ENCODE data around the gene CDK6. TPM values are rescaled to one million over a fixed set of nuclear protein-coding genes. Genes with fewer than 3 reads are reported as not detected.

The CDK6 gene
- total and polyA plus RNA-seq, 2 of the 8 experiments (the other 6 are each of a cell fraction or from before 2014, with no cell fraction given): 5.9 to 18.9 TPM

DNA sequence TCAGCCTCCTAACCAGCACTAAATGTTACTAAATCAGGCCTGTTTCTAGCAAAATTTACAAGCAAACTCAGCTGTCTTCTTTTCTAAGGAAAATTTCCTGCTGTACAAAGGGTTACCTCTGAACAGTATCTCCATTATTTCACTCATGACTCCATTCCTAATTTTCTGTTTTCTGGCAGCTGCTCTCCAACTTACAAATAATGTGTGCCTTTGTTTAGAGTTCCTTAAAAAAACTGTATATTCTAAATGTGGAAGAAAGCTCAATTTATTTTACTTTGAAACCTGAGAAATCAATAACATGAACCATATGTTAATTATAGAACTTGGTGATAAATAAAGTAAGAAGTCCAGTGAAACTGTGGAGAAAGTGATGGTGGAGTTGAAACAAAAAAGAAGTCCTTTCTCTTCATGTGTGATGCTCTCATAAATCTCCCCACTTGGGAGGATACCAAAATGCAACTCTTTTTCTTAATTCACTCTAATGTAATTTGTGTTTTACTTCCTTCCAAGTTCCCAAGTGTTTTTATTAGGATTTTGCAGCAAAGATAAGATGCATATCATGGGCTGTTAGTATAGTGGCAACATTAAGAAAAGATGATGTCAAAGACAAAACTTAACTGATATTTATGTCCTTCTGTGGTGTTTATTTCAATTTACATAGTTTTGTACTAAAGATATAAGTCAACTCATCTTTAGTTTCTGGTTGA is 74.8 kb downstream of the CDK6 start:
- H3K14ac ChIP-seq (ENCODE audit: insufficient read length): no peak overlapping the region
- H3K9ac ChIP-seq (replicated peaks in 1 of 4; ENCODE audit: extremely low read depth in 1 of 4, low read depth in 3 of 4, low read length in 3 of 4): no peak overlapping the region
- no peak overlapping the region for H2BK15ac ChIP-seq (ENCODE audit: low read length)
- H3K27me3 ChIP-seq (replicated peaks in 1 of 4; ENCODE audit: control insufficient read depth in 3 of 4, extremely low read depth in 1 of 4, insufficient read depth in 3 of 4, low read length in 3 of 4): no peaks in the 10 kb centered on the region
- no peak overlapping the region for H3K18ac ChIP-seq (ENCODE audit: extremely low read depth, low read length)
- H4K20me1 ChIP-seq (replicated peaks in 1 of 2; ENCODE audit: control insufficient read depth in 1 of 2, insufficient read depth in 2 of 2, low read length in 2 of 2): no peaks in the 10 kb centered on the region
- no peak overlapping the region for H3K4ac ChIP-seq (replicated peaks; ENCODE audit: insufficient read length, low read depth, low read length)
- no peak overlapping the region for H3K4me3 ChIP-seq (ENCODE audit: extremely low read depth in 1 of 4, insufficient read depth in 2 of 4, low read depth in 3 of 4, low read length in 4 of 4)
- H2BK120ac ChIP-seq (replicated peaks; ENCODE audit: low read depth, low read length): peak overlapping the region; percentile 87
- H3K23ac ChIP-seq (ENCODE audit: insufficient read length): no peak overlapping the region
- no peak overlapping the region for H3K56ac ChIP-seq (replicated peaks; ENCODE audit: insufficient read length, low read depth, low read length)
- no peak overlapping the region for H3K4me2 ChIP-seq (ENCODE audit: insufficient read depth in 1 of 2, low read depth in 2 of 2, low read length in 2 of 2)
- H3K27ac ChIP-seq (ENCODE audit: low read depth, low read length): no peak overlapping the region
- H3K23me2 ChIP-seq (ENCODE audit: low read depth, low read length): no peaks in the 10 kb centered on the region; the same call in 1 of the 2 replicates
- no peak overlapping the region for H4K91ac ChIP-seq (replicated peaks; ENCODE audit: insufficient read length, low read length)
- no peak overlapping the region for H2BK5ac ChIP-seq (ENCODE audit: low read depth, low read length)
- no peak for FAIRE-seq
- no peak overlapping the region for H2BK20ac ChIP-seq (ENCODE audit: low read length)
- DNase-seq (ENCODE audit: low read depth in 1 of 2, low spot score in 2 of 2): no peak
- ChIA-PET CTCF (ENCODE audit: partially characterized antibody) (no interaction called here), POLR2A (ENCODE audit: partially characterized antibody) (interaction anchor here (0.7 kb wide), 1 partner anchor 78 kb away, joined by 3 read pairs; no protein-coding TSS in a partner anchor)
- H3K36me3 ChIP-seq (ENCODE audit: control insufficient read depth in 2 of 4, insufficient read depth in 4 of 4, low read length in 3 of 4): no peaks in the 10 kb centered on the region
- H2AFZ ChIP-seq (ENCODE audit: low read length): no peak overlapping the region
- H4K5ac ChIP-seq (ENCODE audit: insufficient read length, low read depth, low read length): peak overlapping the region; percentile 81
- no peaks in the 10 kb centered on the region for H3K79me1 ChIP-seq (ENCODE audit: low read depth, low read length)
- no peak overlapping the region for H2AK5ac ChIP-seq (ENCODE audit: low read depth, low read length)
- H3K4me1 ChIP-seq (replicated peaks in 1 of 4; ENCODE audit: control insufficient read depth in 3 of 4, insufficient read depth in 4 of 4, low read length in 3 of 4): peaks cover 3 to 20% (median 15%) of the 10 kb centered on the region in 4 experiments; a peak in 4 of 7 replicates
- H3K9me3 ChIP-seq (ENCODE audit: insufficient read depth in 2 of 2, low read depth in 1 of 2, low read length in 1 of 2): no peaks in the 10 kb centered on the region
- no peak overlapping the region for H2BK12ac ChIP-seq (ENCODE audit: low read depth, low read length)
- no peak overlapping the region for H4K8ac ChIP-seq (ENCODE audit: extremely low read depth, insufficient read depth, low read length)
- no peaks in the 10 kb centered on the region for H3K79me2 ChIP-seq (ENCODE audit: control insufficient read depth in 1 of 2, insufficient read depth in 2 of 2, low read length in 2 of 2)
- TF ChIP-seq SP4 (IDR thresholded peaks at IDR 0.05; ENCODE audit: low read length): no peak
- no peak for TF ChIP-seq CHD1 (IDR thresholded peaks at IDR 0.05; ENCODE audit: low read depth, low read length)
- no peak for TF ChIP-seq SIN3A (conservative IDR thresholded peaks at IDR 0.05 in 1 of 2, IDR thresholded peaks at IDR 0.05 in 1 of 2; ENCODE audit: low read depth in 1 of 2, low read length in 2 of 2)
- no peak for TF ChIP-seq ASH2L (IDR thresholded peaks at IDR 0.05; ENCODE audit: low read length)
- no peak for TF ChIP-seq HDAC2 (IDR thresholded peaks at IDR 0.05; ENCODE audit: borderline replicate concordance in 1 of 2, low read depth in 2 of 2, low read length in 2 of 2)
- no peak for TF ChIP-seq BCL11A (IDR thresholded peaks at IDR 0.05; ENCODE audit: low read depth in 2 of 2, low read length in 2 of 2)
- TF ChIP-seq SAP30 (IDR thresholded peaks at IDR 0.05; ENCODE audit: insufficient read depth, insufficient replicate concordance, low read length): no peak
- TF ChIP-seq TAF7 (optimal IDR thresholded peaks at IDR 0.05; ENCODE audit: borderline replicate concordance, low read depth, low read length): no peak
- TF ChIP-seq RAD21 (IDR thresholded peaks at IDR 0.05 in 1 of 2, conservative IDR thresholded peaks at IDR 0.05 in 1 of 2; ENCODE audit: low read depth in 2 of 2, low read length in 2 of 2): no peak
- TF ChIP-seq RNF2 (IDR thresholded peaks at IDR 0.05; ENCODE audit: borderline replicate concordance, low read depth, low read length, missing control alignments, poor library complexity, severe bottlenecking): no peak
- TF ChIP-seq, protein P1, sequence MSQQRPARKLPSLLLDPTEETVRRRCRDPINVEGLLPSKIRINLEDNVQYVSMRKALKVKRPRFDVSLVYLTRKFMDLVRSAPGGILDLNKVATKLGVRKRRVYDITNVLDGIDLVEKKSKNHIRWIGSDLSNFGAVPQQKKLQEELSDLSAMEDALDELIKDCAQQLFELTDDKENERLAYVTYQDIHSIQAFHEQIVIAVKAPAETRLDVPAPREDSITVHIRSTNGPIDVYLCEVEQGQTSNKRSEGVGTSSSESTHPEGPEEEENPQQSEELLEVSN (IDR thresholded peaks at IDR 0.05): no peak

Data from H1 (cell line).